Cardiac muscle cell (in vitro differentiated cells and primary cell): ENCODE results near the gene MIA2. TPM values are rescaled to one million over a fixed set of nuclear protein-coding genes. Genes with fewer than 3 reads are reported as not detected.

Experiments used
- DNase-seq, 2 donors: peaks; one replicate each; pipeline versions ENCODE4 v3.0.0 to v3.0.0-alpha.2; 2010 to 2017; ENCODE audit warnings: low read depth in 1 of 2, low spot score in 1 of 2
- H3K27ac ChIP-seq: fragments of 200-600 bp; sonication (generic); 2 replicates; pipeline ENCODE4 v1.5.1; 2016
- H3K27me3 ChIP-seq: fragments of 200-600 bp; sonication (generic); 2 replicates; pipeline ENCODE4 v1.6.0; 2016; ENCODE audit warnings: control low read depth
- H3K36me3 ChIP-seq: fragments of 200-600 bp; sonication (generic); 2 replicates; pipeline ENCODE4 v1.5.1; 2016; ENCODE audit warnings: control low read depth
- H3K4me1 ChIP-seq: fragments of 200-600 bp; sonication (generic); 2 replicates; pipeline ENCODE4 v1.8.1; 2017; ENCODE audit warnings: low read depth, mild to moderate bottlenecking, mixed run types
- H3K4me3 ChIP-seq: fragments of 200-600 bp; sonication (generic); 2 replicates; pipeline ENCODE4 v1.5.1; 2016; ENCODE audit warnings: mild to moderate bottlenecking
- H3K9me3 ChIP-seq: fragments of 200-600 bp; sonication (generic); 2 replicates; pipeline ENCODE4 v1.5.1; 2017; ENCODE audit warnings: low read depth, mild to moderate bottlenecking, control low read depth
- CTCF ChIP-seq: IDR thresholded peaks from 2 replicates; pipeline ENCODE4 v1.5.1; 2012; ENCODE audit warnings: low read depth, mild to moderate bottlenecking, low read length
- polyA plus RNA-seq: library from polyadenylated mRNA; unstranded; fragments of >200 nt; fragmentation: Nextera tagmentation; extraction: Ambion mirVana; gene quantifications from 2 replicates; pipeline ENCODE4 v1.2.1, GENCODE V29; 2016
- total RNA-seq: library from RNA; depleted of rRNA; stranded (reverse); fragments of >200 nt; gene quantifications from 2 replicates; pipeline ENCODE4 v1.2.3, GENCODE V29; 2016

MIA2 gene
- total and polyA plus RNA-seq, 2 experiments from 2014 or later: 14.4 to 20.6 TPM

DNA sequence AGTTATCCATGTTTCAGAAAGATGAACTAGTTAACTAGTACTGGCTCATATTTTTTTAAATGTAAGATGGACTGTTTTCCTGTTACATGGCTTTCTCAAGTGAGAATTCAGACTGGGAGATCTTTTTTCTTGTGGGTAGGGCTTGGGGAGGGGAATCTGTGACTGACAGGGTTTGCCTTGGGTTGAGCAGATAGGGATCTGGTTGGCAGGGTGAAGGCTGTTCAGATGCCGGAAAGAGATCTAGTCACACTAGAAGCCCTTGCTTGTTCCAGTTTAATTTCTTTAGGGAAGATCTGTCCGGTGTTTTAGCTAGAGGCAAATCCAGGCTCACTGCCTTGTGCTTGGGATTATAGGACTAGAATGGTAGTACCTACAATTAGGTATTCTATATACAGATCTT lies 135.3 kb downstream of the MIA2 start:
- no peak overlapping the region for H3K27ac ChIP-seq
- H3K4me1 ChIP-seq: peaks cover 21% of the 10 kb centered on the region
- H3K27me3 ChIP-seq: no peaks in the 10 kb centered on the region
- no peak for DNase-seq
- no peak for TF ChIP-seq CTCF
- H3K36me3 ChIP-seq: no peaks in the 10 kb centered on the region
- no peaks in the 10 kb centered on the region for H3K9me3 ChIP-seq
- no peak overlapping the region for H3K4me3 ChIP-seq

DNA sequence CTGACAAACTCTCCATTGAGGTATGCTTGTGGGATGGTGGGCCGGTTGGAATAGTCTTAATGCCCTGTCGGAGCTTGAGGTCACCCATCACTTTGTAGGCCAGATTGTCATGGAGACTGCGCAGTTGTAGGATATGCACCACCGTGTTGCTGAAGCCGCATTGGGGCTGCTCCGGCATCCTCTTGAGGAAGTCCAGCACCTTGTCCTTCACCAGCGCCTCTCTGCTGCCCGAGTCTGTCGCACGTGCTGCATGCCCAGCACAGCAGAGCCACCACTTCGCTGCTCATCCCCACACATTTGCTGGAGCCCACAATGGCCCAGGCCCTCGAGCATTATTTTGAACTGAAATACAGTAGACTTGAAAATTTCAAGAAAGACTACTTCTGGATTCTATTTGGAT lies 136.7 kb downstream of the MIA2 start:
- no peak for DNase-seq

GRCh38 chr14:39372656-39373055 lies 138.9 kb downstream of the MIA2 start:
- DNase-seq: peak in 1 of 2 donors; percentile 31
- Histone ChIP-seq H3K4me3 (no peak overlapping the region), H3K9me3 (no peaks in the 10 kb centered on the region), H3K27me3 (no peaks in the 10 kb centered on the region), H3K4me1 (peaks cover 19% of the 10 kb centered on the region), H3K36me3 (no peaks in the 10 kb centered on the region), H3K27ac (no peak overlapping the region)
- no peak for TF ChIP-seq CTCF

More for the DNA sequence above, 136.7 kb downstream of the MIA2 start:
- peaks cover 21% of the 10 kb centered on the region for H3K4me1 ChIP-seq
- peak overlapping the region; percentile 38 for H3K27ac ChIP-seq
- no peak for TF ChIP-seq CTCF
- H3K27me3 ChIP-seq: no peaks in the 10 kb centered on the region
- H3K36me3 ChIP-seq: no peaks in the 10 kb centered on the region
- H3K4me3 ChIP-seq: no peak overlapping the region
- H3K9me3 ChIP-seq: no peaks in the 10 kb centered on the region

DNA sequence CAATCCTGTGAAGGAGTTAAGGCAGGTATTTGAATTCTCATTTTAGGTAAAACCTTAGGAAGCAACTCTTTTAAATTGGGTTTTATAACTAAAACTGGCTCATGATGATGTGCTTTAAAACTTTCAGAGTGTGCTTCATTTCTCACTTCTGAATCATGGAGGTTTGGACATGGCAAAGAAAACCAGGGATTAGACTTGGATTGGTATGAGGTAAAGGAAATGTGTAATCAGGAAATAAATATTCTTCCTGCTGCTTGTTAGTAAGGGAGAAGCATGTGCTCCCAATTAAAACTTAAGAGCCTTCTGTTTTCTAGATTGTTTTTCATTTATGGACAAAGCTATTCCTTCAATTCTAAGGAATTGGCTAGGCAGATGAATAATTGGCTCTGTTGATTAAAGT lies 141.1 kb downstream of the MIA2 start:
- Histone ChIP-seq H3K27me3 (no peaks in the 10 kb centered on the region), H3K27ac (no peak overlapping the region), H3K4me1 (peaks cover 7% of the 10 kb centered on the region), H3K4me3 (no peak overlapping the region), H3K9me3 (no peaks in the 10 kb centered on the region), H3K36me3 (no peaks in the 10 kb centered on the region)
- DNase-seq: peak in 1 of 2 donors; percentile 53
- TF ChIP-seq CTCF: no peak

GRCh38 chr14:39376667-39377403 lies 143.1 kb downstream of the MIA2 start:
- Histone ChIP-seq H3K9me3 (no peaks in the 10 kb centered on the region), H3K27me3 (no peaks in the 10 kb centered on the region), H3K36me3 (no peaks in the 10 kb centered on the region), H3K4me3 (no peak overlapping the region), H3K27ac (peak overlapping the region; percentile 39), H3K4me1 (peaks cover 7% of the 10 kb centered on the region)
- TF ChIP-seq CTCF: no peak
- DNase-seq: peak in 1 of 2 donors; percentile 30
